Gastrocnemius medialis (tissue), 4 donors: ENCODE data around the gene ASRGL1. TPM values are rescaled to one million over a fixed set of nuclear protein-coding genes. Genes with fewer than 3 reads are reported as not detected.

Source experiments
- ATAC-seq, 2 donors: fragments of 150-250 bp; one replicate each; pipeline ENCODE4 v1.9.1; 2016
- DNase-seq, 2 donors: peaks; one replicate each; pipeline ENCODE4 v3.0.0-alpha.2; 2019
- H3K27ac ChIP-seq, 4 donors: fragments of 200-600 bp; sonication (generic); 1 replicate in 1 of 4; 2 replicates in 3 of 4; pipeline ENCODE4 v1.5.1; 2016 to 2018; ENCODE audit warnings: mild to moderate bottlenecking in 2 of 4, moderate library complexity in 1 of 4
- H3K27me3 ChIP-seq, 3 donors: fragments of 200-600 bp; sonication (generic) in 2 of 3; 1 replicate in 1 of 3; 2 replicates in 2 of 3; pipeline versions ENCODE4 v1.5.1 to v1.6.0; 2016 to 2019; ENCODE audit warnings: mild to moderate bottlenecking in 1 of 3, moderate library complexity in 1 of 3
- H3K36me3 ChIP-seq, 2 donors: fragments of 200-600 bp; sonication (generic) in 1 of 2; one replicate each; pipeline ENCODE4 v1.5.1; 2017 to 2018
- H3K4me1 ChIP-seq, 2 donors: fragments of 200-600 bp; sonication (generic) in 1 of 2; one replicate each; pipeline ENCODE4 v1.5.1; 2016 to 2017; ENCODE audit warnings: mild to moderate bottlenecking in 2 of 2
- H3K4me3 ChIP-seq, 4 donors: fragments of 200-600 bp; sonication (generic) in 3 of 4; 1 replicate in 1 of 4; 2 replicates in 3 of 4; pipeline ENCODE4 v1.5.1; 2016 to 2019; ENCODE audit warnings: mild to moderate bottlenecking in 2 of 4
- H3K9me3 ChIP-seq, 3 donors: fragments of 200-600 bp; sonication (generic) in 2 of 3; 1 replicate in 1 of 3; 2 replicates in 2 of 3; pipeline ENCODE4 v1.5.1; 2016 to 2019
- POLR2A ChIP-seq, 2 donors: fragments of 450-650 bp; IDR thresholded peaks; one replicate each; pipeline ENCODE4 v1.6.1; 2017; ENCODE audit warnings: antibody characterized with exemption in 2 of 2, mild to moderate bottlenecking in 2 of 2, moderate library complexity in 2 of 2
- in situ Hi-C, 4 donors: fragments of 200-750 bp; cut with MboI; loops; one replicate each; pipeline versions ENCODE4 v1.15.0 to v1.8.0; 2017; ENCODE audit warnings: low sequenced_read_pairs in 4 of 4
- intact Hi-C: fragments of 100-400 bp; cut with DNase I; formaldehyde crosslinking; loops from one replicate; pipeline ENCODE4 v1.15.1; 2023; ENCODE audit warnings: low total_unique reads
- total RNA-seq, 4 donors: library from RNA; depleted of rRNA; stranded (reverse); fragments of >200 nt; gene quantifications; one replicate each; pipeline versions ENCODE4 v1.1.0 to v1.2.3, GENCODE V29; 2016
- TF ChIP-seq, protein P1 (sequence below), 5 experiments: fragments of 450-650 bp in 3 of 5; fragments of 200-600 bp in 2 of 5; sonication (generic) in 2 of 5; IDR thresholded peaks in 4 of 5; conservative IDR thresholded peaks in 1 of 5; 1 replicate in 4 of 5; 2 replicates in 1 of 5; pipeline ENCODE4 v1.5.1; 2016 to 2019; ENCODE audit warnings: antibody characterized with exemption in 5 of 5, mild to moderate bottlenecking in 3 of 5, moderate library complexity in 3 of 5

ASRGL1 gene
- total RNA-seq, 4 donors from 2014 or later: 6.4 to 24.6 (median 8.7) TPM

DNA sequence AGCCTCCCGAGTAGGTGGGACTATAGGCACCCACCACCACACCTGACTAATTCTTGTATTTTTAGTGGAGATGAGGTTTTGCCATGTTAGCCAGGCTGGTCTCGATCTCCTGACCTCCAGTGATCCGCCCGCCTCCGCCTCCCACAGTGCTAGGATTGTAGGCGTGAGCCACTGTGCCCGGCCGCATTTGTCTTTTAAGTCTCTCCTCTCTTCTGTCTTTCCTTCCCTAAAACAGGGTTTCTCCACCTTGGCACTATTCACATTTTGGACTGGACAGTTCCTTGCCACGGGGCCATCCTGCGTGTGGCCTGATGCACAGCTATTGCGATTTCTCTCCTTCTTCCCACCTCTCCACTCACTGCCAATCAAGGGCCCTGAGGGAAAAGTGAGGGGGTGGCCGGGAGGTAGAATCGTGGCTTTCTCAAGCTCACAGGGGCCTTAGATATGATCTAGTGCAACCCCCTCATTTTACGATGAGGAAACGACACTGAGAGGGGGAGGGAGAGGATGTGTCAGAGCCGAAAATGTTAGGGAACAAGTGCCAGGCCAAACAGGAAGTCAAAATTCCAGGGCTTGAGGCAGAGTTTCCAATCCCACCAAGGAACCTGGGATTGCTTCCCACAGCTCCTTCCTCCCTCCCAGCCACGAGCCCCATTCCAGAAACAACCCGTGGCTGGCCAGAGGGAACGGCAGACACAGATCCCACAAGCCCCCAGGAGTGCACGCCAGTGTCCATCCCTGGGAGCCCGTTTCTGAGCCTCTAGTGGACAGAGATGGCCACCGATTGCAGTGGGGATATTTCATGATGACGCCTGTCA lies 102.7 kb downstream of the ASRGL1 start:
- in situ Hi-C loops (no loop called here), intact Hi-C loops (no loop called here)
- Histone ChIP-seq H3K4me3 (peak overlapping the region in 1 of 4 donors; percentile 24), H3K27me3 (no peaks in the 10 kb centered on the region), H3K4me1 (peaks cover 15 to 29% of the 10 kb centered on the region in 2 donors), H3K9me3 (no peaks in the 10 kb centered on the region), H3K36me3 (no peaks in the 10 kb centered on the region), H3K27ac (peak overlapping the region; percentile 56 to 74 (median 69))
- TF ChIP-seq POLR2A (IDR thresholded peaks at IDR 0.05): no peak
- TF ChIP-seq, protein P1, sequence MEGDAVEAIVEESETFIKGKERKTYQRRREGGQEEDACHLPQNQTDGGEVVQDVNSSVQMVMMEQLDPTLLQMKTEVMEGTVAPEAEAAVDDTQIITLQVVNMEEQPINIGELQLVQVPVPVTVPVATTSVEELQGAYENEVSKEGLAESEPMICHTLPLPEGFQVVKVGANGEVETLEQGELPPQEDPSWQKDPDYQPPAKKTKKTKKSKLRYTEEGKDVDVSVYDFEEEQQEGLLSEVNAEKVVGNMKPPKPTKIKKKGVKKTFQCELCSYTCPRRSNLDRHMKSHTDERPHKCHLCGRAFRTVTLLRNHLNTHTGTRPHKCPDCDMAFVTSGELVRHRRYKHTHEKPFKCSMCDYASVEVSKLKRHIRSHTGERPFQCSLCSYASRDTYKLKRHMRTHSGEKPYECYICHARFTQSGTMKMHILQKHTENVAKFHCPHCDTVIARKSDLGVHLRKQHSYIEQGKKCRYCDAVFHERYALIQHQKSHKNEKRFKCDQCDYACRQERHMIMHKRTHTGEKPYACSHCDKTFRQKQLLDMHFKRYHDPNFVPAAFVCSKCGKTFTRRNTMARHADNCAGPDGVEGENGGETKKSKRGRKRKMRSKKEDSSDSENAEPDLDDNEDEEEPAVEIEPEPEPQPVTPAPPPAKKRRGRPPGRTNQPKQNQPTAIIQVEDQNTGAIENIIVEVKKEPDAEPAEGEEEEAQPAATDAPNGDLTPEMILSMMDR (IDR thresholded peaks at IDR 0.05 in 4 of 5, conservative IDR thresholded peaks at IDR 0.05 in 1 of 5): no peak
- DNase-seq (peak in 1 of 2 donors; percentile 38), ATAC-seq (peak in 1 of 2 donors; percentile 37)

Other genes with a start within 250 kb of the ASRGL1 start
- 10 to 100 TPM in 2 of 4 donors, 1 to 10 TPM in 2; 6.3 to 18.7 (median 13.7) TPM for gene INCENP, start 213.4 kb upstream of the ASRGL1 start, total RNA-seq
- gene SCGB1D1, start 147.2 kb upstream of the ASRGL1 start, total RNA-seq: not detected
- not detected for gene SCGB2A1, start 128.8 kb upstream of the ASRGL1 start, total RNA-seq
- gene SCGB1D2, start 95.2 kb upstream of the ASRGL1 start, total RNA-seq: 1 to 10 TPM in 2 of 4 donors, not detected in 2; 2.2 to 3.0 TPM
- gene SCGB2A2, start 67.3 kb upstream of the ASRGL1 start, total RNA-seq: not detected
- not detected for gene SCGB1D4, start 38.4 kb upstream of the ASRGL1 start, total RNA-seq
- not detected for gene SCGB1A1, start 81.6 kb downstream of the ASRGL1 start, total RNA-seq
- 1,000 to 10,000 TPM in 1 of 4 donors, 100 to 1,000 TPM in 3; 374 to 1,261 (median 571) TPM for gene AHNAK, start 209.4 kb downstream of the ASRGL1 start, total RNA-seq
- gene EEF1G, start 236.4 kb downstream of the ASRGL1 start, total RNA-seq: 1,000 to 10,000 TPM; 1,797 to 2,946 (median 1,897) TPM